ENCODE data around the gene NOTUM.

NOTUM gene

GRCh38 chr17:81935709-81936084, 25.3 kb downstream of the NOTUM start:
- DNase-seq (ENCODE audit: low read depth), result no peak

GRCh38 chr17:81934850-81935708, 25.9 kb downstream of the NOTUM start:
- DNase-seq (ENCODE audit: low read depth), result no peak

GRCh38 chr17:81934098-81934757, 26.8 kb downstream of the NOTUM start:
- no peak for DNase-seq (ENCODE audit: low read depth)

- DNase-seq (ENCODE audit: low read depth), result no peak
Observed at GRCh38 chr17:81933178-81933699, 27.7 kb downstream of the NOTUM start.

GRCh38 chr17:81932333-81932983, 28.5 kb downstream of the NOTUM start:
- DNase-seq (ENCODE audit: low read depth), result no peak

GRCh38 chr17:81931557-81932332, 29.2 kb downstream of the NOTUM start:
- no peak for DNase-seq (ENCODE audit: low read depth)

- DNase-seq (ENCODE audit: low read depth), result no peak
Observed at GRCh38 chr17:81931189-81931556, 29.8 kb downstream of the NOTUM start.

GRCh38 chr17:81930142-81931125, 30.6 kb downstream of the NOTUM start:
- no peak for DNase-seq (ENCODE audit: low read depth)

- no peak for DNase-seq (ENCODE audit: low read depth)
Observed at GRCh38 chr17:81929253-81930141, 31.5 kb downstream of the NOTUM start.

GRCh38 chr17:81928544-81929252, 32.3 kb downstream of the NOTUM start:
- DNase-seq (ENCODE audit: low read depth), result no peak

- DNase-seq (ENCODE audit: low read depth), result peak; percentile 89
Observed at GRCh38 chr17:81927653-81928543, 33.1 kb downstream of the NOTUM start, which contains the start of gene MAFG. Gene MAFG, minus strand, starts transcription at chr17:81927735. Its CDS starts 4,550 bp downstream, at chr17:81923185.

- DNase-seq (ENCODE audit: low read depth), result no peak
Observed at GRCh38 chr17:81927152-81927652, 33.8 kb downstream of the NOTUM start.

- DNase-seq (ENCODE audit: low read depth), result peak; percentile 59
Observed at GRCh38 chr17:81926451-81927151, 34.4 kb downstream of the NOTUM start.

GRCh38 chr17:81925860-81926450, 35.0 kb downstream of the NOTUM start:
- no peak for DNase-seq (ENCODE audit: low read depth)

- no peak for DNase-seq (ENCODE audit: low read depth)
Observed at GRCh38 chr17:81924557-81925532, 36.1 kb downstream of the NOTUM start.
